ENCODE data around the gene IFITM1. TPM values are rescaled to one million over a fixed set of nuclear protein-coding genes. Genes with fewer than 3 reads are reported as not detected.

The IFITM1 gene
- total RNA-seq, 1 experiment from 2014 or later = 544 TPM

- H3K4me3 Mint-ChIP-seq = peak overlapping the region; percentile 40
- CTCF ChIA-PET = interaction anchor here (1.2 to 4.8 kb wide), 4 partner anchors 9 to 40 kb away, joined by 3 to 34 read pairs (median 14); no protein-coding TSS in a partner anchor
Measured at GRCh38 chr11:290621-291231, 23.1 kb upstream of the IFITM1 start.

DNA sequence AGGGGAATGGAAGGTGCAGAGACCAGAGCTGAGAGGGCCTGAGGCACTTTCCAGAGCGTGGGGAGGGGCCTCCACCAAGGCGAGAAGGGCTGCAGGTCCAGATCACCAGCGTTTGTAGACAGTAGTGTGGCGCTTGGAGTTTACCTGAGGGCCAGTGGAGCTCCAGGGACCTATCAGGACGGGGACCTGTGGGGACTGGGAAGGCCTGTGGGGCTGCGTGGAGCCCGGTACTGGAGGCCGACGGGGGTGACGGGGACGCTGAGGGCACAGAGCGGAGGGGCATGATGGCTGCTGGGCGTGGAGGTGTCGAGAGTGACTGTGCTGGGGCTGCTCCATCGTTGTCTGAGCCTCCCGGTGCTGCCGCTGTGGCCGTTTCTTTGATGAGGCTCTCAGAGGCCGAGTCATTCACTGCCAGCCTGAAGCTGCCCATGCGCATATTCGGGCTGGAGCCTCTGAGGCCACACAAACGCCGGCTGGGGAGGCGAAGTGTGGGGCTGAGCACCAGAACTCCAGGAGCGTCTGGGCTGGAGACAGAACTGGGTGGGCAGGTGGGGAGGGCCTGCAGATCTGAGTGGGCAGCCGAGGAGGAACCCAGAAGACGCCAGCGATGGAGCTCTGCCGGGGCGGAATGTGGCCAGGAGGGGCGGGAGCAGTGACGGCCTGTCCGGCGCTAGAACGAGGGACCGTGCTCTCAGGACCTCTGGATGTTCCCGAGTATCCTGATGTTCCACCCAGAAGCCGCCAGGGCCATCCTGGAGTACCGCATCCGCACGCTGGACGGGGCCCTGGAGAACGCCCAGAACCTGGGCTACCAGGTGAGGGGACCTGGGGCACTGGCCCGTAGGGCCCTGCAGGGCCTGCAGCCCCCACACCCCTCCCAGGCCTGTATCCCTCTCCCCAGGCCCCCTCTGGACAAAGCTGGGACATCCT, 22.3 kb upstream of the IFITM1 start:
- DNase-seq (ENCODE audit: low spot score) (peak; percentile 45), ATAC-seq (peak; percentile 15; the same call in 1 of the 2 replicates)
- ChIA-PET POLR2A (interaction anchor here (1.3 kb wide), 1 partner anchor 13 kb away, joined by 5 read pairs; no protein-coding TSS in a partner anchor), CTCF (interaction anchor here (0.5 to 4.8 kb wide), 6 partner anchors 10 to 74 kb away, joined by 3 to 34 read pairs (median 6); no protein-coding TSS in a partner anchor)
- Mint-ChIP-seq H3K4me3 (peak overlapping the region; percentile 40), H3K27ac (peak overlapping the region; percentile 88), H3K27me3 (ENCODE audit: low read depth) (peaks cover 18% of the 10 kb centered on the region), H3K4me1 (peaks cover 33% of the 10 kb centered on the region), H3K36me3 (peaks cover 17% of the 10 kb centered on the region; the same call in 1 of the 2 replicates), H3K9me3 (no peaks in the 10 kb centered on the region)
- TF ChIP-seq NFE2L1 (CRISPR knock-in tag; IDR thresholded peaks at IDR 0.05) = 0 out of 2 replicates have a peak, but pooled peaks have one; percentile 5
- TF ChIP-seq, protein P1, sequence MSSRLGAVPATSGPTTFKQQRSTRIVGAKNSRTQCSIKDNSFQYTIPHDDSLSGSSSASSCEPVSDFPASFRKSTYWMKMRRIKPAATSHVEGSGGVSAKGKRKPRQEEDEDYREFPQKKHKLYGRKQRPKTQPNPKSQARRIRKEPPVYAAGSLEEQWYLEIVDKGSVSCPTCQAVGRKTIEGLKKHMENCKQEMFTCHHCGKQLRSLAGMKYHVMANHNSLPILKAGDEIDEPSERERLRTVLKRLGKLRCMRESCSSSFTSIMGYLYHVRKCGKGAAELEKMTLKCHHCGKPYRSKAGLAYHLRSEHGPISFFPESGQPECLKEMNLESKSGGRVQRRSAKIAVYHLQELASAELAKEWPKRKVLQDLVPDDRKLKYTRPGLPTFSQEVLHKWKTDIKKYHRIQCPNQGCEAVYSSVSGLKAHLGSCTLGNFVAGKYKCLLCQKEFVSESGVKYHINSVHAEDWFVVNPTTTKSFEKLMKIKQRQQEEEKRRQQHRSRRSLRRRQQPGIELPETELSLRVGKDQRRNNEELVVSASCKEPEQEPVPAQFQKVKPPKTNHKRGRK (CRISPR knock-in tag; IDR thresholded peaks at IDR 0.05; ENCODE audit: borderline replicate concordance) = no peak
- no peak for TF ChIP-seq ZMAT4 (CRISPR knock-in tag; IDR thresholded peaks at IDR 0.05)
- 0 out of 2 replicates have a peak, but pooled peaks have one; percentile 17 for TF ChIP-seq ZBTB21 (CRISPR knock-in tag; IDR thresholded peaks at IDR 0.05; ENCODE audit: borderline replicate concordance)

More at GRCh38 chr11:290621-291231, 23.1 kb upstream of the IFITM1 start:
- peaks cover 18% of the 10 kb centered on the region for H3K27me3 Mint-ChIP-seq (ENCODE audit: low read depth)
- ATAC-seq (no peak), DNase-seq (ENCODE audit: low spot score) (peak; percentile 9)
- peaks cover 17% of the 10 kb centered on the region; the same call in 1 of the 2 replicates for H3K36me3 Mint-ChIP-seq
- POLR2A ChIA-PET = interaction anchor here (1.3 to 2.6 kb wide), 2 partner anchors 14 to 40 kb away, joined by 5 to 9 read pairs; no protein-coding TSS in a partner anchor
- peaks cover 33% of the 10 kb centered on the region for H3K4me1 Mint-ChIP-seq
- peak overlapping the region; percentile 88 for H3K27ac Mint-ChIP-seq
- TF ChIP-seq, protein P2, sequence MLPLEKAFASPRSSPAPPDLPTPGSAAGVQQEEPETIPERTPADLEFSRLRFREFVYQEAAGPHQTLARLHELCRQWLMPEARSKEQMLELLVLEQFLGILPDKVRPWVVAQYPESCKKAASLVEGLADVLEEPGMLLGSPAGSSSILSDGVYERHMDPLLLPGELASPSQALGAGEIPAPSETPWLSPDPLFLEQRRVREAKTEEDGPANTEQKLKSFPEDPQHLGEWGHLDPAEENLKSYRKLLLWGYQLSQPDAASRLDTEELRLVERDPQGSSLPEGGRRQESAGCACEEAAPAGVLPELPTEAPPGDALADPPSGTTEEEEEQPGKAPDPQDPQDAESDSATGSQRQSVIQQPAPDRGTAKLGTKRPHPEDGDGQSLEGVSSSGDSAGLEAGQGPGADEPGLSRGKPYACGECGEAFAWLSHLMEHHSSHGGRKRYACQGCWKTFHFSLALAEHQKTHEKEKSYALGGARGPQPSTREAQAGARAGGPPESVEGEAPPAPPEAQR (CRISPR knock-in tag; IDR thresholded peaks at IDR 0.05) = no peak
- no peaks in the 10 kb centered on the region for H3K9me3 Mint-ChIP-seq

- peak; percentile 9 for DNase-seq (ENCODE audit: low spot score)
- Mint-ChIP-seq H3K36me3 (peaks cover 17% of the 10 kb centered on the region; the same call in 1 of the 2 replicates), H3K4me1 (peaks cover 30% of the 10 kb centered on the region), H3K27me3 (ENCODE audit: low read depth) (peaks cover 9% of the 10 kb centered on the region), H3K4me3 (no peak overlapping the region), H3K27ac (no peak overlapping the region), H3K9me3 (no peaks in the 10 kb centered on the region)
- POLR2A ChIA-PET = interaction anchor here (1.3 kb wide), 1 partner anchor 12 kb away, joined by 5 read pairs; no protein-coding TSS in a partner anchor
- CTCF ChIA-PET = interaction anchor here (1.5 to 4.8 kb wide), 3 partner anchors 13 to 73 kb away, joined by 7 to 34 read pairs (median 24); no protein-coding TSS in a partner anchor
- ATAC-seq = no peak
- TF ChIP-seq, protein P3, sequence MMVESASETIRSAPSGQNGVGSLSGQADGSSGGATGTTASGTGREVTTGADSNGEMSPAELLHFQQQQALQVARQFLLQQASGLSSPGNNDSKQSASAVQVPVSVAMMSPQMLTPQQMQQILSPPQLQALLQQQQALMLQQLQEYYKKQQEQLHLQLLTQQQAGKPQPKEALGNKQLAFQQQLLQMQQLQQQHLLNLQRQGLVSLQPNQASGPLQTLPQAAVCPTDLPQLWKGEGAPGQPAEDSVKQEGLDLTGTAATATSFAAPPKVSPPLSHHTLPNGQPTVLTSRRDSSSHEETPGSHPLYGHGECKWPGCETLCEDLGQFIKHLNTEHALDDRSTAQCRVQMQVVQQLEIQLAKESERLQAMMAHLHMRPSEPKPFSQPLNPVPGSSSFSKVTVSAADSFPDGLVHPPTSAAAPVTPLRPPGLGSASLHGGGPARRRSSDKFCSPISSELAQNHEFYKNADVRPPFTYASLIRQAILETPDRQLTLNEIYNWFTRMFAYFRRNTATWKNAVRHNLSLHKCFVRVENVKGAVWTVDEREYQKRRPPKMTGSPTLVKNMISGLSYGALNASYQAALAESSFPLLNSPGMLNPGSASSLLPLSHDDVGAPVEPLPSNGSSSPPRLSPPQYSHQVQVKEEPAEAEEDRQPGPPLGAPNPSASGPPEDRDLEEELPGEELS (CRISPR knock-in tag; IDR thresholded peaks at IDR 0.05) = no peak
- TF ChIP-seq TCF7 (CRISPR knock-in tag; IDR thresholded peaks at IDR 0.05; ENCODE audit: low read depth) = 0 out of 2 replicates have a peak, but pooled peaks have one; percentile 20
Measured at GRCh38 chr11:292211-293121, 21.4 kb upstream of the IFITM1 start.
